Retinal pigment epithelial cell (primary cell): ENCODE data around the gene BCCIP.
A peak's percentile ranks its signal among the peaks of the same experiment; 100 is the strongest.

Source experiments
- DNase-seq: peaks from one replicate; pipeline ENCODE4 v3.0.0-alpha.2; 2010; ENCODE audit warnings: low read depth
- H3K4me3 ChIP-seq: 2 replicates; pipeline ENCODE4 v1.5.1; 2011; ENCODE audit warnings: mild to moderate bottlenecking, low read length, control low read depth, moderate library complexity
- CTCF ChIP-seq: conservative IDR thresholded peaks from 2 replicates; pipeline ENCODE4 v1.5.1; 2011; ENCODE audit warnings: low read depth, low read length, control low read depth, inconsistent platforms

BCCIP gene

GRCh38 chr10:125815764-125816163 is 7.6 kb upstream of the BCCIP start:
- TF ChIP-seq CTCF, result no peak
- DNase-seq, result no peak
- H3K4me3 ChIP-seq, result no peak overlapping the region

GRCh38 chr10:125816548-125816947 is 6.8 kb upstream of the BCCIP start:
- H3K4me3 ChIP-seq, result no peak overlapping the region
- TF ChIP-seq CTCF, result no peak
- DNase-seq, result no peak

- TF ChIP-seq CTCF, result no peak
- no peak for DNase-seq
- no peak overlapping the region for H3K4me3 ChIP-seq
Measured at GRCh38 chr10:125817337-125817946, 5.9 kb upstream of the BCCIP start.

- H3K4me3 ChIP-seq, result no peak overlapping the region
- no peak for DNase-seq
- TF ChIP-seq CTCF, result no peak
Measured at GRCh38 chr10:125820701-125821100, 2.6 kb upstream of the BCCIP start.

- no peak for DNase-seq
- H3K4me3 ChIP-seq, result peak overlapping the region; percentile 100
- TF ChIP-seq CTCF, result no peak
Measured at GRCh38 chr10:125823663-125824251, 411 bp downstream of the BCCIP start.

GRCh38 chr10:125824736-125825135 is 1.4 kb downstream of the BCCIP start:
- TF ChIP-seq CTCF, result no peak
- no peak for DNase-seq
- peak overlapping the region; percentile 100 for H3K4me3 ChIP-seq

GRCh38 chr10:125827133-125827532 is 3.8 kb downstream of the BCCIP start:
- no peak for TF ChIP-seq CTCF
- H3K4me3 ChIP-seq, result no peak overlapping the region
- DNase-seq, result no peak
